HUES64 (cell line): ENCODE measurements around the gene AGPS.
A peak's percentile ranks its signal among the peaks of the same experiment; 100 is the strongest.

Experiments used
- H3K27ac ChIP-seq: 2 replicates; pipeline ENCODE4 v1.7.0; 2013; ENCODE audit warnings: low read depth, low read length, inconsistent platforms
- H3K27me3 ChIP-seq: 2 replicates; pipeline ENCODE4 v1.6.1; 2013; ENCODE audit warnings: mild to moderate bottlenecking, low read length; ENCODE audit not compliant: insufficient read depth
- H3K36me3 ChIP-seq: 2 replicates; pipeline ENCODE4 v1.6.1; 2013; ENCODE audit warnings: mild to moderate bottlenecking, low read length; ENCODE audit not compliant: insufficient read depth
- H3K4me1 ChIP-seq: 2 replicates; pipeline ENCODE4 v1.6.1; 2013; ENCODE audit warnings: mild to moderate bottlenecking, low read length, moderate library complexity; ENCODE audit not compliant: insufficient read depth
- H3K4me3 ChIP-seq: 2 replicates; pipeline ENCODE4 v1.5.1; 2013; ENCODE audit warnings: mild to moderate bottlenecking, low read length, moderate library complexity
- H3K9ac ChIP-seq: 2 replicates; pipeline ENCODE4 v1.6.1; 2013; ENCODE audit warnings: mild to moderate bottlenecking, low read depth, low read length
- H3K9me3 ChIP-seq: 2 replicates; pipeline ENCODE4 v1.6.1; 2013; ENCODE audit warnings: low read depth, low read length; ENCODE audit not compliant: insufficient read depth
- WGBS: fragments of 150-250, 120-280 bp; methylation state at CpG from one replicate; pipeline ENCODE4 v1.1.7; 2013; ENCODE audit warnings: missing lambda C conversion rate; 5-methylcytosine and 5-hydroxymethylcytosine counted together

The AGPS gene

GRCh38 chr2:177391822-177392372, 676 bp upstream of the AGPS start:
- WGBS: 70% methylated on average over 4 of the region's 4 CpGs
- Histone ChIP-seq H3K9ac (peak overlapping the region; percentile 91), H3K27ac (peak overlapping the region; percentile 41; the same call in 1 of the 2 replicates)

GRCh38 chr2:177393203-177393755, 706 bp downstream of the AGPS start:
- WGBS: 17% methylated on average over 8 of the region's 8 CpGs
- Histone ChIP-seq H3K27ac (peak overlapping the region; percentile 32; the same call in 1 of the 2 replicates), H3K9me3 (no peaks in the 10 kb centered on the region), H3K4me1 (peaks cover 13% of the 10 kb centered on the region), H3K4me3 (peak overlapping the region; percentile 81), H3K36me3 (no peaks in the 10 kb centered on the region), H3K27me3 (no peaks in the 10 kb centered on the region), H3K9ac (peak overlapping the region; percentile 91)

More at GRCh38 chr2:177391822-177392372, 676 bp upstream of the AGPS start:
- H3K4me1 ChIP-seq: peaks cover 10% of the 10 kb centered on the region
- no peaks in the 10 kb centered on the region for H3K27me3 ChIP-seq
- H3K36me3 ChIP-seq: no peaks in the 10 kb centered on the region
- peak overlapping the region; percentile 81 for H3K4me3 ChIP-seq
- H3K9me3 ChIP-seq: no peaks in the 10 kb centered on the region

GRCh38 chr2:177393824-177394593, 1.4 kb downstream of the AGPS start:
- H3K4me1 ChIP-seq: peaks cover 21% of the 10 kb centered on the region

GRCh38 chr2:177394594-177394973, 2.0 kb downstream of the AGPS start:
- Histone ChIP-seq H3K4me1 (peaks cover 23% of the 10 kb centered on the region), H3K27ac (no peak overlapping the region), H3K9me3 (no peaks in the 10 kb centered on the region), H3K36me3 (no peaks in the 10 kb centered on the region), H3K4me3 (no peak overlapping the region), H3K9ac (no peak overlapping the region), H3K27me3 (no peaks in the 10 kb centered on the region)
- WGBS: 88% methylated on average over 3 of the region's 3 CpGs

More at GRCh38 chr2:177393824-177394593, 1.4 kb downstream of the AGPS start:
- H3K27me3 ChIP-seq: no peaks in the 10 kb centered on the region
- 74% methylated on average over 7 of the region's 8 CpGs for WGBS
- H3K36me3 ChIP-seq: no peaks in the 10 kb centered on the region
- peak overlapping the region; percentile 91; the same call in 1 of the 2 replicates for H3K9ac ChIP-seq
- peak overlapping the region; percentile 81 for H3K4me3 ChIP-seq
- H3K9me3 ChIP-seq: no peaks in the 10 kb centered on the region
- no peak overlapping the region for H3K27ac ChIP-seq

GRCh38 chr2:177395351-177396065, 2.9 kb downstream of the AGPS start:
- Histone ChIP-seq H3K36me3 (no peaks in the 10 kb centered on the region), H3K9ac (no peak overlapping the region), H3K4me1 (peaks cover 23% of the 10 kb centered on the region), H3K9me3 (no peaks in the 10 kb centered on the region), H3K27me3 (no peaks in the 10 kb centered on the region), H3K4me3 (no peak overlapping the region), H3K27ac (no peak overlapping the region)
- WGBS: 93% methylated on average over 3 of the region's 3 CpGs

- no peaks in the 10 kb centered on the region for H3K27me3 ChIP-seq
- H3K4me1 ChIP-seq: peaks cover 21% of the 10 kb centered on the region
- H3K27ac ChIP-seq: no peak overlapping the region
- H3K36me3 ChIP-seq: no peaks in the 10 kb centered on the region
- 93% methylated on average over 9 of the region's 10 CpGs for WGBS
- no peaks in the 10 kb centered on the region for H3K9me3 ChIP-seq
- H3K4me3 ChIP-seq: no peak overlapping the region
- no peak overlapping the region for H3K9ac ChIP-seq
Observed at GRCh38 chr2:177396703-177397460, 4.3 kb downstream of the AGPS start.

GRCh38 chr2:177397481-177398289, 5.1 kb downstream of the AGPS start:
- Histone ChIP-seq H3K4me1 (peaks cover 18% of the 10 kb centered on the region; the same call in 1 of the 2 replicates), H3K9ac (no peak overlapping the region), H3K36me3 (no peaks in the 10 kb centered on the region), H3K4me3 (no peak overlapping the region), H3K27ac (no peak overlapping the region), H3K9me3 (no peaks in the 10 kb centered on the region), H3K27me3 (no peaks in the 10 kb centered on the region)
- 91% methylated on average over 12 of the region's 12 CpGs for WGBS

- Histone ChIP-seq H3K9ac (no peak overlapping the region), H3K9me3 (no peaks in the 10 kb centered on the region), H3K27me3 (no peaks in the 10 kb centered on the region), H3K27ac (no peak overlapping the region), H3K4me1 (peaks cover 18% of the 10 kb centered on the region; the same call in 1 of the 2 replicates), H3K36me3 (no peaks in the 10 kb centered on the region), H3K4me3 (no peak overlapping the region)
- 86% methylated on average over 1 of the region's 1 CpG for WGBS
Observed at GRCh38 chr2:177398290-177398683, 5.7 kb downstream of the AGPS start.

GRCh38 chr2:177398791-177399190, 6.2 kb downstream of the AGPS start:
- no peaks in the 10 kb centered on the region for H3K36me3 ChIP-seq
- no peaks in the 10 kb centered on the region for H3K9me3 ChIP-seq
- H3K27me3 ChIP-seq: no peaks in the 10 kb centered on the region
- H3K9ac ChIP-seq: no peak overlapping the region
- peaks cover 18% of the 10 kb centered on the region; the same call in 1 of the 2 replicates for H3K4me1 ChIP-seq
- H3K27ac ChIP-seq: no peak overlapping the region
- 83% methylated on average over 1 of the region's 1 CpG for WGBS
- H3K4me3 ChIP-seq: no peak overlapping the region

- Histone ChIP-seq H3K4me3 (no peak overlapping the region), H3K27ac (no peak overlapping the region), H3K27me3 (no peaks in the 10 kb centered on the region), H3K9ac (no peak overlapping the region), H3K36me3 (no peaks in the 10 kb centered on the region), H3K4me1 (peaks cover 18% of the 10 kb centered on the region; the same call in 1 of the 2 replicates), H3K9me3 (no peaks in the 10 kb centered on the region)
- 89% methylated on average over 1 of the region's 1 CpG for WGBS
Observed at GRCh38 chr2:177399376-177399775, 6.8 kb downstream of the AGPS start.
